NCI-H1436 (cell line): ENCODE data around the gene TMEM258.

Experiments used
- DNase-seq: peaks from one replicate; lab custom pipeline; 2025; lab: John Stamatoyannopoulos, UW

The TMEM258 gene

DNA sequence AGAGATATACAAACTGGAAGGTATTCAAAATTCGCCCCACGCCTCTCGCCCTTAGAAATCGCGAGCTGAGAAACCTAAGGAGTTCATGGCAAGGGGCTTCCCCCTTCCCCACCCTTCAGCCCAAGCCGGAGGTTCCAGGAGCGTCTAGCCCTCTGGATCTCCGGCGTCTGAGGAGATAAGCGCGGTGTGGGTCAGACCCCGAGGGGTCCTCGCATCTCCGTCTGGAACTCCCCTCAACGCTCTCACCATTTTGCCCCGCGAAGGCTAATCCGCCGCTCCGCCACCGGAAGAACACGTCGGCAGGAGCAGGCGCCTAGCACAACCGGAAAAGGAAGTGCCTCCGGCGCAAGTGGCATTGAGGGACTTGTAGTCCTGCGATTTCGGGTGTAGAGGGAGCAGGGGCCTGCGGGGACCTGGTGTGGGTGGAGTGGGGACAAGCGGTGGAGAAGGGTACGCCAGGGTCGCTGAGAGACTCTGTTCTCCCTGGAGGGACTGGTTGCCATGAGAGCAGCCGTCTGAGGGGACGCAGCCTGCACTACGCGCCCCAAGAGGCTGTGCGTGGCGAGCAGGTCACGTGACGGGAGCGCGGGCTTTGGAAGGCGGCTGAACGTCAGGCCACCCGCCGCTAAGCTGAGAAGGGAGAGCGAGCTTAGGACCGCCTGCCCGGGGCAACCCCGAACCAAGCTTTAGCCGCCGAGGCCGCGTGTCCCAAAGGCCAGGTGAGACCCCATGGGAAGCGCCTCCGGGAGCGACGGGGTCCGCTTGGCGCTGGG lies at the start of gene TMEM258, which contains the start of gene FEN1:
Gene TMEM258, minus strand, starts transcription at position 290 of the 773 bp plus-strand sequence. Its CDS starts 41 bp downstream, at position 249.
Gene FEN1, plus strand, starts transcription at position 602 of the 773 bp plus-strand sequence. CDS start 2,451 bp downstream, outside the sequence.
- DNase-seq = peak; percentile 91

DNA sequence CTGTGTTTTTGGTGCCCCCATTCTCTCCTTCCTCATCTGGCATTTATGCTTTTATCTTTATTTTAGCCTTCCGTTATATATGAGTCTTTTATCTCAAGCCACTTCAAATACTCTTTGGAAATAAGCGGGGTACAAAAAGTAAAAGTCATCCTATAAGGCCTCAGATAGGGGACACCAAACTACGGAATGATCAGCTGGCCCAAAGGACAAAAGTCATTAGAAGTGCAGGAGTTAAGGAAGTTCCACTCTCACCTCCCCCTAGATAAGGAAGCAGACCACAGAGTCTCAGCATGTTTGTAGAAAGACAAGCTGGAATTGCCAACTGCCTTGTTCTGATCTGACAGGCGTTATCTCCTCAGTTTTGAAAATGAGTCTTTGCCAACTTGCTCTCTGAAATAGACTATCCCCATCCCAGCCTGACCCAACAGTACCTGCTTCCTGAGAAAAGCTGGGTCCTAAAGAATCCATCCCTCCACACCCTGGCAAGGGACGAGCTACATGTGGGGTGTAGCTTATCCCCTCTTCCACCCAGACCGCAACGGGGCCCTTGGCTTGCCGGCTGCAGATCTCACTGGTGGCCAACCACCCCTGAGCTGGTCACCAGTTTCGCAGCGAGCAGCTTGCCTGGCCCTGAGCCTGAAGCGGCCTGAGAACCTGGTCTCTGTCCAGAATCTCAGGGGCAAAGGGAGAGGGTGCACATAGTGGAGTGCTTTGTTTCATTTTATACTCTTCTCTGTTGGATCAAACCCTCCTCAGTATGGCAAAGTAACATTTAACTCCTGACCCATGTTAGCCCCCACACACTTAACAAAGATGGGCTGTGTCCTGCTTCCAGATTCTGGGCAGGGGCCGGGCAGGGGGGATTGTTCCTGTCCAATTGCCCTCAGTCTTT lies 49.5 kb upstream of the TMEM258 start:
- DNase-seq = no peak

DNA sequence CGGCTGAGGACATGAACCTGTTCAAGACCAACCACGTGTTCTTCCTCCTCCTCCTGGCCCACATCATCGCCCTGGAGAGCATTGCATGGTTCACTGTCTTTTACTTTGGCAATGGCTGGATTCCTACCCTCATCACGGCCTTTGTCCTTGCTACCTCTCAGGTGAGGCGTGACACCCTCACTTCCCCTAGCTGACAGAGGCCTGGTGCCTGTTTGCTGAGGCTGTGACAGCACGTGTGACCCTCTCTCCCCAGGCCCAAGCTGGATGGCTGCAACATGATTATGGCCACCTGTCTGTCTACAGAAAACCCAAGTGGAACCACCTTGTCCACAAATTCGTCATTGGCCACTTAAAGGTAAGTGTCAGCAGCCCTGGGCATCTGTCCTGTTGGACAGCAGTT lies 48.0 kb upstream of the TMEM258 start:
- DNase-seq = no peak

DNA sequence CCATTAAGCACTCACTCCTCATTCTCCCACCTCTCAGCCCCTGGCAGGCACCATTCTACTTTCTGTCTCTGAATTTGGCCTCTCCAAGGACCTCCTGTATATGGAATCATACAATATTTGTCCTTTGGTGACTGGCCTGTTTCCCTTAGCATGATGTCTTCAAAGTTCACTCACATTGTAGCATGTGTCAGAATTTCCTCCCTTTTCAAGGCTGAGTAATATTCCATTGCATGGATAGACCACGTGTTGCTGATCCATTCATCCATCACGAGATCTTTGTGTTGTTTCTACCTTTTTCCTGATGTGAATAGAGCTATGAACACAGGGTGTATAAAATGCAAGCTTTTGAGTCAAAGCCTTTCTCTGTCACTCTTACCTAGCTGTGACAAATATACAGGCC lies 47.3 kb upstream of the TMEM258 start:
- no peak for DNase-seq

DNA sequence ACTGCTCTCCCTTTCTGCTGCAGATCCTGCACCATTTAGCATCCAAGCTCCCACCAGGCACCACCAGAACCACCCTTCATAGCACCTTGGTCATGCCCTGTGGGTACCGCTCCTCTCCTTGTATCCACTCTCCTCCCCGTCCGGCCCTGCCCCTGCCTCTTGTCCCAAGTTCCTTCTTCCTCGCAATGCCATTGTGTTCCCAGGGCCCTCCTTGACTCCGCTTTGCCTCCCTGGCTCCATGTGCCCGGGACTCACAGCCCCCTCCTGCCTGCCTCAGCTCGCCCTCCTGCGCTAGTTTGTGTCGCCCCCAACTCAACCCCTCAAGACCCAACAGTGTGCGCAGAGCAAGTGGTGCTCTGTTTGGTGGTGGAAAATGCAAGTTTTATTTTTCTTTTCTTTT lies 46.5 kb upstream of the TMEM258 start:
- DNase-seq = no peak

DNA sequence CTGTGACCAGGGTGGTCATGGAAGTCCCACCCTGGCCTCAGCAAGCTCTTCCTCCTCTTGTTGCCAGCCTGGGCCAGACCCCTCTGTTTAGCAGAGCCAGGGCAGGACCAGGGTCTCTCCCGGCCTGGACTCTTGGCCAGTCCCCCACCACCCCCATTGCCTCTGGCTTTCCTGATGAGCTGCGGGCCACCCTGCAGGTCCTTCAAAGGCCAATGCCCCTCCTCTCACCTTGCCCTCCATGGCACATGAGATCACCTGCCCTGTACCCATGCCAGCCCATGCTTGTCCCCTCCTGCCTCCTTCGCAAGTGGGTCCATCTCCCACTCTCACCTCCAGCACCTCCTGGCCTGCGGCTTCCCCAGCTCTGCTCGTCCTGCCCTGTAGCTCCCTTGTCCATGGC lies 46.1 kb upstream of the TMEM258 start:
- DNase-seq = no peak

DNA sequence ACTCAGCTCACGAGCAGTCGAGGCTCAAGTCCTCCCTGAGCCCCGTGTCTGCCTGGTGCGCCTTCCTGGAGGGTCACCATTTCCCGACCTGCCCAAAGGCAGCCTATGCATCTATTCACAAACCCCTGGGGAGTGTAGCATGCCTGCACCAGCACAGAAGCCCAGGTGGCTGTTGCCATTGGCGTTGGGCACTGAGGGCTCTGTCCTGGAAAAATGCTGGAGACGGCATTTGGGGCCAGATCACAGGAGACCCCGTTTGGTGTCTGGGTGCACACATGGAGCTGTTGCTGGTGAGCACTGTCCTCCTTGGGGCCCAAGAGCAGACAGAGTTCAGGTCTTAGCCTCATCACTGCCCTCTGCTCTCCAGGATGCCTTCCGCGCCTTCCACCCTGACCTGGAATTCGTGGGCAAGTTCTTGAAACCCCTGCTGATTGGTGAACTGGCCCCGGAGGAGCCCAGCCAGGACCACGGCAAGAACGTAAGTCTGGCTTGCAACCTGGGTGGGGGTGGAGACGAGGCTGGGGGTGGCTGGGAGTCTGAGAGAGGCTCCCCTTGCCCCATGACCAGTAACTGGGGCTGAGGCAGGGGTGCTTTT lies 45.1 kb upstream of the TMEM258 start:
- DNase-seq = no peak

DNA sequence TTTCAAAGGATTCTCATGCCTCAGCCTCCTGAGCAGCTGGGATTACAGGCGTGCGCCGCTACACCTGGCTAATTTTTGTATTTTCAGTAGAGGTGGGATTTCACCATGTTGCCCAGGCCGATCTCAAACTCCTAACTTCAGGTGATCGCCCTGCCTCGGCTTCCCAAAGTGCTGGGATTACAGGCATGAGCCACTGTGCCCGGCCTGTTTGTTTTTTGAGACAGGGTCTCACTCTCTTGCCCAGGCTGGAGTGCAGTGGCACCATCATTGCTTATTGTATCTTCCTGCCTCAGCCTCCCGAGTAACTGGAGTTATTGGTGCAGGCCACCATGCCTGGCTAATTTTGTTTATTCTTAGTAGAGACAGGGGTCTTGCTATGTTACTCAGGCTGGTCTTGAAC lies 43.8 kb upstream of the TMEM258 start:
- no peak for DNase-seq

DNA sequence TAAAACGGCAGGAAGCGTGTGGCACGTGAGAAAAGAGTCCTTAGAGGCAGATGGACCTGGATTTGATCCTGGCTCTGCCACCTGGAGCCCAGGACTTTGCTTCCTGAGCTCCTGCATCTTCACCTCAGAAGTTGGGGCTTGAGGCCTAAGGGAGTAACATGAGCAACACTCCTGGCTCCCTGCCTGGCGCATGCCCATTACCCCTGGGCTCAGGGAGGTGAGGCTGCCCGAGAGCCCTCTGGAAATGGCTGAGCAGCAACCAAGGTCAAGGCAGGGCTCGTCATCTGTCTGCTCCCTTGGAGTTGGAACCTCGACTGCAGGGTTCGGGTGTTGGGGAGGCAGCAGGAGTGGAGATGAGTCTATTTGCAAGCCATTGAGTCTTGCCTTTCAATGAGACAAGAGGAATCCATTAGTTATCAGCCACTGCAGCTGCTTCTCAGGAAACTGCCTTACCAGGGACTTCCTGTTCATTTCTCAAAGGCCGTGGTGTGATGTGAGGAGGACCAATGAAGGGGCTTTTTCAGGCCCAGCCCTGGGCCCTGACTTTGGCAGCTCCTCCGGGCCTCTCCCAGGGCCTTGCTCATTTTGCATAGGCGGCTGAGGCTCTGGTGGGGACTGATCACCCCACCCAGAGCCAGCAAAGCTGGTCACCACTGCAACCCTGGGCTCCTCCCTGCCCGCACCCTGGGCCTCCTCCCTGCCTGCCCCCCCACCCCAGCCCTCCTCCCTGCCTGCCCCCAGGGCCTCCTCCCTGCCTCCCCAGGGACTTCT lies 42.1 kb upstream of the TMEM258 start:
- DNase-seq = peak; percentile 88

DNA sequence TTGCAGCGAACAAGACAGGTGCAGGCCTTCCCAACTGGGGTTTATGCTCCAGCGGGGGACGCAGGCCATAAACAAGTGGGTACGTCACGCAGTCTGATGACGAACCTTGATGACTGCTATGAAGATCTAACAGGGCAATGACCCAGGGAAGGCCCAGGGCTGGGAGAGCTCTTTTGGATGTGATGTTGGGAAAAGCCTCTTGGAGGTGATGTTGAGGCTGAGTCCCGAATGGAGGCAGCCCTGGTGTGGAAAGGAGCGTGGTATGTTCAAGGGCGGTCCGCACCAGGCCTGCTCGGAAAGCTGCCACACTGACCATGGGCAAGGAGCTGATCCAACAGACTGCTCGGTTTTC lies 41.5 kb upstream of the TMEM258 start:
- DNase-seq = no peak

DNA sequence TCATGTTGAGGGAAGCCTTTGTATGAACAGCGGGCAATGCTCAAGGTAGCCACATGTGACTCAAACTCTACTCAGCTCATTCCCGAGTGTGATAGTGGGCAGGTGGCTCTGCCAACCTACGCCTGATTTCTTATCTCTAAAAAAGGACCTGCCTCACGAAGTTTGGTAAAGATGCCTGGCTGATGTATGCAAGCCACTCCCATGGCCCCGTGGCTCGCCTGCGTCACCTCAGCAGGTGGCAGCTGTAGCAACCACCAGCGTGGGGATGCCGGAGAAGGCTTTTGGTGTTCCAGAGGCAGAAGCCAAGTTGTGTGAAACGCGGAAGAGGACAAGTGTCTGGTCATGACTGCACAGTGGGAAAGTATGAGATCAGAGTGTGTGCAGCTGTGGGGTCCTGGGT lies 41.1 kb upstream of the TMEM258 start:
- DNase-seq = peak; percentile 66

DNA sequence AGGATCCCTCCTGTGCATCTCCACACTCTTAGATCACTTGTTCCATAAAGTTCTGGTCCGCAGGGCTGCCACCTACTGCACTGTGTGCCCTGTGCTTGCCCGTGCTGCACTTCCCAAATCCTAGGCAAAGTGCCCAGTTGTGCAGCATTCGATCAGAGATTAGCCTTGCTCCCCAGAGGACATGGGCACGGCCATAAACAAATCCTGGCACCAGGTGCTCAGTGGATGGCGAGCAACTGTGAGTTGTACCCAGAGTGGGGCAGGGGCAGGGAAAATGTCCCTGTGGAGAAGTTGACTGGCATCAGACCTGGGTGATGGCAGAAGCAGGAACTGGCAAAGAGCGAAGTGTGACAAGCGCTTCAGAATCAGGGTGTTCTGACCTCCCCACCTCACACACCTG lies 40.4 kb upstream of the TMEM258 start:
- peak; percentile 9 for DNase-seq

DNA sequence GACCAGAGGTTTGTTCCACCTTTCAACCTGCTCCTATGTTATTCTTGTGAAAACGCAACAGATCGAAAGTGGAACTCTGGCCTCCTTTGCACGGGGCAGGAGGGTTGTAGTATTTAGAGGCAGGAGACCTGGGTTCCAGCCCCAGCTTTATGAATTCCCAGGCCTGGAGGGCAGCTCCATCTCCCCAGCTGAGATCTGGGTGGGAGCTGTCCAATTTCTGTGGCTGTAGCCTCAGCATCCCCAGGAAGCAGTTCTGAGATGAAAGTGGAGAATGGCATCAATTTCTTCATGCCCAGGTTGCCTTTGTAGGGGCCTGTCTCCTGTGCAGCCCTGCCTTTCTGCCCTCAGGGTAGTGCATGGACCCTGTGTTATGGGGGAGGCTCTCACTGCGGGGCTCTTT lies 39.8 kb upstream of the TMEM258 start:
- DNase-seq = no peak

DNA sequence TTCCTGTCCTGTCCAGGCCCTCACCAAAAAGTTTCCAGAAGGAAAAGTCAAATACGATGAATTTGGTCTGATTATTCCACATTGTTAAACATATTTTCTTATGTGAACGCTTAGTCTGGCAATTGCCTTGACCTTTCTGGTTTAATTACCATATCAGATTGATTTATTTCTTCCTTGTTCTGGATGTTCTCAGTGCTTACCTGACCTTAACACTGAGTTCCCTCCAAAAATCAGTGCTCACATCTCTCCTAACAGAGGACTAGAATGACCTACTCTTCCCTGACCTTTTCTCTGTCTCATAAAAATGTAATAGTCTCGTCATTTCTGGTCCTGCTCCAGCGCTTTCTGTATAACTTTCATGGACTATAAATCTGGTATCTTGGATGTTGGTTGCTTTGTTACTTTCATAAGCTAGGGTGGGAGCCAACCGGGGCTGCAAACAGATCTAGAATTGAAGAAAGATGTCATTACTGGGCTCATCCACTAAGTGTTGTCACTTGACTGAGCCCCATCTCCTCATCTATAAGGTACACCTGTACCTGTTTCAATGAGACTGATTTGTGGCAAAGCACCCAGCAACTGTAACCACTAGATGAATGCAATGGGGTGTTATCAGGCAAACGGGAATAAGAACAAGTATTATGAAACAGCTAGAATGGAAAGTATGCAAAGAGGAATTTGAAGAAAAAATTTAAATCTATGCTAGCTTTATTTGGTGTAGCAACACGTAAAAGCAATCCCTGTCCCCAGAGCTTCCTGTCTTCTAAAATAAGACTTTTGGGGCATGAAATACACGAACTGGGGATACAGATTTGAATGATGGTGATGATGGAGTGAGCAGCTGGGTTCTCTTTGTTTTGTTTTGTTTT lies 38.1 kb upstream of the TMEM258 start:
- no peak for DNase-seq

DNA sequence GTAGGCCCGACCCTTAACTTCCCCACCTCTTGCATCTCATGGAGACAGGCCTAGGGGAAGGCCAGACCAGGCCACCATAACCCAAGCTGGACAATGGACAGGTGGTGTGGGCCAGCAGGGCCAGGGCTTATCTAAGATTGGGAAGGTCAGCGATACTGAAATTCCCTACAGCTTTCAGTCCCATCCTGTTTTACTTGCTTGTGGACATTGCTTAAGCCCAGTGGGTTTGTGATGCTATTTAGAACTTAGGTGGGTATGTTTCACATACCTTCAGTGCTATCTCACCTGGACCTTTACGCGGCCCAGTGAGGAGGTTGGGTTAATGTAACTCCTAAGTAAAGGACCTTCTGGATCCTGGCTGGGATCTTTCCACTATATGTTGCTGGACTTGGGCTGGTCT lies 37.4 kb upstream of the TMEM258 start:
- no peak for DNase-seq

DNA sequence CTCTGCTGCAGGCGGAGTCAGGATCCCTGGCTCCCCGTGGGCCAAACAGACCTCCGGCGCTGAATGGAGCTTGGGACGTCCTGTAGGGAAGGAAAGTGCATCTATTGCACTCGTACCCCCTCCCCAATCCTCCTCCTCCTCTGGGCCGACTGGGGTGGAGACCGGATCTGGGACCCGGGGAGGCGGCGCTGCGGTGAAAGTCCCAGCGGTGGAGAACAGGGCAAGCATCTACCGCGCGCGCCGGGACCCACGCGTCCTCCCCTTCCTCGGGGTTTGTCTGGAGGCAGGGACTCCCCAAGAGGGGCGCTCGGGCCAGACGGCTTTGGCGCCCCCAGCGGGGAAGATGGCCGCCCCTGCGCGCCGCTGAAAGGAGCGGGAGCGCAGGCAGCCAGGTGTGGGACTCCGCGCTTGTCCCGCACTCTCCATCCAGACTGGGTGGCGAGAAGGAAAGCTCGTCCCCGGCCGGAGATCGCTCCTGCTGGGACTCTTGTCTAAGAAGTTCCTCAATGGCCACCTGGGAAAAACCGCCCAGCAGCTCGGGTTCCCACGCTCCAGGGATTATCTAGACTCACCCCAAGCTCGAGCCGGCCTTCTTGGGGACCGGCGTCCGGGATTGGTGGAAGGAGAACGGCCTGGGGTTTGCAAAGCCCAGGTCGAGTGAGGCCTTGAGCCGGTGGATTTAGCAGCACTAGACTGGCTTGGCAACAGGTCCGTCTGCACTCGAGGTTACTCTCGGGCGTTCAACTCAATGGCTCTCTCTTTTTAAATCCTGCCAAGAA lies 36.4 kb upstream of the TMEM258 start:
- DNase-seq = peak; percentile 51

DNA sequence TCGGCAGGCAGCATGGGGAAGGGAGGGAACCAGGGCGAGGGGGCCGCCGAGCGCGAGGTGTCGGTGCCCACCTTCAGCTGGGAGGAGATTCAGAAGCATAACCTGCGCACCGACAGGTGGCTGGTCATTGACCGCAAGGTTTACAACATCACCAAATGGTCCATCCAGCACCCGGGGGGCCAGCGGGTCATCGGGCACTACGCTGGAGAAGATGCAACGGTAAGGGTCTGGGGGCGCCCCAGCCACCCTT lies 35.9 kb upstream of the TMEM258 start:
- no peak for DNase-seq

DNA sequence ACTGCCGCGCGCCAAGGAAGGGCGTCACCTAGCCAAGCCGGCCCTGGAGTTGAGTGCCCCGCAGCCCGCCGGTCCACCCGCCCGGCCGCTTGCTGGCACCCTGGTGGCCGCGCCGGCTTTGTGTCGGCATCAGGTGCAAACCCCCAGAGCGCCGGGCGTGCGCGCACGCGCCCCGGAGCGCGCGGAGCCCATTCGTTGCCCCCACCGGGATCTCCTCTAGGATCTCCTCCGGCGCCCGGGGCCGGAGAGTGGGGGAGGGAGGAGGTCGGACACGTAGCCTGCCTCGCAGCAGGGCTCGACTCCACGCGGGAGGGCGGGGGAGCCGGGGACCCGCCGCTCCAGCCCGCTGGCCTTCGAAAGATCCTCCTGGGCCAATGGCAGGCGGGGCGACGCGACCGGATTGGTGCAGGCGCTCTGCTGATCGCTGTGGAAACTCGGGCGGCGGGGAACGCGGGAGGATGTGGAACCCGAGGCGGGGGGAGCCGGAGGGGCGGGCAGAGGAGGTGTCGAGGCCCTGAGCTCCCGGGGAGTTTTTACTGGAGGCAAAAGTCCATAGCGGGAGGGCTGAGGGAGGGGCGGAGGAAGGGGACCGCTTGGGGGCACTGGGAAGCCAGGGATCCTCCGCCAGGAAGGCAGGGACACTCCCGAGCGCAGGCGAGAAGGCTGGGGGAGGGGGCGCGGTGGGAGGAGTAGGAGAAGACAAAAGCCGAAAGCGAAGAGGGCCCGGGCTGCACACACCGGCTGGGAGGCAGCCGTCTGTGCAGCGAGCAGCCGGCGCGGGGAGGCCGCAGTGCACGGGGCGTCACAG lies 35.4 kb upstream of the TMEM258 start, which contains the start of gene FADS2:
Gene FADS2, plus strand, starts transcription at position 730 of the 808 bp plus-strand sequence. CDS start 91 bp downstream, outside the sequence.
- DNase-seq = peak; percentile 95

DNA sequence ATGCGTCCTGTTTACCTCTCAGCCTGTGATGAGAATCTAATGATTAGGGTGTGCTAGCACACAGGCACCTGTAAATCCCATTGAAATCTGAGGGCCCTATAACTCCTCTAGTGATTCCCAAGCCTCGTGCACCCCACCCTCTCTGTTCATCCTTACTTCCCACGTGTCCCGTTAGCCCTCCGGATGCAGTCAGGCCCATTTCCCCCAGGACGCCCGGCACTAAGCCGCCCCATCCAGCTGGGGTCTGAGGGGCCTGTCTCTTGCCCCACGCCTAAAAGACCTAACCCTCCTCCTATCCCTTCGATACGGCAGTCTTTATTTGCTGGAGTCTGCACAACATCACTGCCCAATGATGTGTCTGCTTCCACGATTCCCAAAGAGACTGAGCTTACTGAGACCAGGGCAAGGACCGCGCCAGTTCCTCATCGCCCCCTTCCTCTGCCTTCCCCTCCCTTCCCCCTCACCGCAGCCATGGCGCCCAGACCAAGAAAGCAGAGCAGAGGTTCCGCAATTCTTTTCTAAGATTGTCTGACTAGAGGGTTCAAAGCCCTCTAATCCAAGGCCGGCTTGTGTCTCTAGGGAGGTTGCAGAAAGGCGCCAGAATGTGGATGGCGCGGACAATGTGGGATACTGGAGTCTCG lies 34.7 kb upstream of the TMEM258 start:
- DNase-seq = no peak
